ENCODE data around the gene ECHDC3.

ECHDC3 gene

GRCh38 chr10:11760151-11760550, 18.0 kb downstream of the ECHDC3 start:
- peaks cover 5% of the 10 kb centered on the region for H3K4me1 ChIP-seq (ENCODE audit: insufficient read depth, low read length, severe bottlenecking)
- no peaks in the 10 kb centered on the region for H3K36me3 ChIP-seq (ENCODE audit: insufficient read depth, low read length)
- H3F3A ChIP-seq (ENCODE audit: insufficient read depth, low read length): no peaks in the 10 kb centered on the region
- TF ChIP-seq, protein P1, sequence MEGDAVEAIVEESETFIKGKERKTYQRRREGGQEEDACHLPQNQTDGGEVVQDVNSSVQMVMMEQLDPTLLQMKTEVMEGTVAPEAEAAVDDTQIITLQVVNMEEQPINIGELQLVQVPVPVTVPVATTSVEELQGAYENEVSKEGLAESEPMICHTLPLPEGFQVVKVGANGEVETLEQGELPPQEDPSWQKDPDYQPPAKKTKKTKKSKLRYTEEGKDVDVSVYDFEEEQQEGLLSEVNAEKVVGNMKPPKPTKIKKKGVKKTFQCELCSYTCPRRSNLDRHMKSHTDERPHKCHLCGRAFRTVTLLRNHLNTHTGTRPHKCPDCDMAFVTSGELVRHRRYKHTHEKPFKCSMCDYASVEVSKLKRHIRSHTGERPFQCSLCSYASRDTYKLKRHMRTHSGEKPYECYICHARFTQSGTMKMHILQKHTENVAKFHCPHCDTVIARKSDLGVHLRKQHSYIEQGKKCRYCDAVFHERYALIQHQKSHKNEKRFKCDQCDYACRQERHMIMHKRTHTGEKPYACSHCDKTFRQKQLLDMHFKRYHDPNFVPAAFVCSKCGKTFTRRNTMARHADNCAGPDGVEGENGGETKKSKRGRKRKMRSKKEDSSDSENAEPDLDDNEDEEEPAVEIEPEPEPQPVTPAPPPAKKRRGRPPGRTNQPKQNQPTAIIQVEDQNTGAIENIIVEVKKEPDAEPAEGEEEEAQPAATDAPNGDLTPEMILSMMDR (IDR thresholded peaks at IDR 0.05; ENCODE audit: low read length): no peak
- TF ChIP-seq EZH2 (IDR thresholded peaks at IDR 0.05; ENCODE audit: borderline replicate concordance, low read length): no peak
- no peaks in the 10 kb centered on the region for H3K9me3 ChIP-seq (ENCODE audit: low read length)
- no peak overlapping the region for H3K9ac ChIP-seq (ENCODE audit: low read length)
- no peak overlapping the region for H2AFZ ChIP-seq (ENCODE audit: low read length)
- no peaks in the 10 kb centered on the region for H4K20me1 ChIP-seq (ENCODE audit: insufficient read depth, low read length)
- H3K4me3 ChIP-seq (ENCODE audit: low read depth, low read length, poor library complexity, severe bottlenecking): no peak overlapping the region
- no peaks in the 10 kb centered on the region for H3K9me2 ChIP-seq (ENCODE audit: low read depth, low read length)
- no peaks in the 10 kb centered on the region; the same call in 1 of the 2 replicates for H3K27me3 ChIP-seq (ENCODE audit: insufficient read depth, low read length)
- no peak overlapping the region for H3K27ac ChIP-seq (ENCODE audit: low read depth, low read length, poor library complexity, severe bottlenecking)
- H3K4me2 ChIP-seq (ENCODE audit: low read length): no peak overlapping the region
- no peaks in the 10 kb centered on the region for H3K79me2 ChIP-seq (ENCODE audit: insufficient read depth, low read length)

GRCh38 chr10:11760861-11761260, 18.7 kb downstream of the ECHDC3 start:
- H3K4me2 ChIP-seq (ENCODE audit: low read length): no peak overlapping the region
- no peak overlapping the region for H3K9ac ChIP-seq (ENCODE audit: low read length)
- peaks cover 5% of the 10 kb centered on the region for H3K4me1 ChIP-seq (ENCODE audit: insufficient read depth, low read length, severe bottlenecking)
- no peaks in the 10 kb centered on the region for H3K9me2 ChIP-seq (ENCODE audit: low read depth, low read length)
- no peaks in the 10 kb centered on the region for H3F3A ChIP-seq (ENCODE audit: insufficient read depth, low read length)
- TF ChIP-seq, protein P1 (IDR thresholded peaks at IDR 0.05; ENCODE audit: low read length): no peak
- no peak for TF ChIP-seq EZH2 (IDR thresholded peaks at IDR 0.05; ENCODE audit: borderline replicate concordance, low read length)
- H4K20me1 ChIP-seq (ENCODE audit: insufficient read depth, low read length): no peaks in the 10 kb centered on the region
- H3K9me3 ChIP-seq (ENCODE audit: low read length): no peaks in the 10 kb centered on the region
- no peaks in the 10 kb centered on the region; the same call in 1 of the 2 replicates for H3K27me3 ChIP-seq (ENCODE audit: insufficient read depth, low read length)
- H2AFZ ChIP-seq (ENCODE audit: low read length): no peak overlapping the region
- H3K79me2 ChIP-seq (ENCODE audit: insufficient read depth, low read length): no peaks in the 10 kb centered on the region
- no peaks in the 10 kb centered on the region for H3K36me3 ChIP-seq (ENCODE audit: insufficient read depth, low read length)
- H3K27ac ChIP-seq (ENCODE audit: low read depth, low read length, poor library complexity, severe bottlenecking): no peak overlapping the region
- no peak overlapping the region for H3K4me3 ChIP-seq (ENCODE audit: low read depth, low read length, poor library complexity, severe bottlenecking)

DNA sequence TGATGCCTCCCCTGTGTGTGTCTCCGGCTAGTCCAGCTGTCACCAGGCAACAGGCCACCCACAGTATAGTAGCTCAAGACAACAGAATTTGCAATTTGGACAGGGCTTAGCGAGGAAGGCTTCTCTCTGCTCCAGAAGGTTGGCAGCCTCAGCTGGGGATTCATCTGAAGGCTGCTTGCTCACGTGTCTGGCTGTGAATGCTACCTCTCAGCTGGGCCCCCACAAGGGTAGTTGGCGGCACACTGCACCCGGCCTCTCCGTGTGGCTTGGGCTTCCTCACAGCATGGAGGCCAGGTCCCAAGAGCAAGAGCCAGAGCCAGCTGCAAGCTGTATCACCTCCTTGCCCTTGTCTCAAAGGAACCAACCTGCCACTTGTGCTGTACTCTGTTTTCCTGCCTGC, 19.2 kb downstream of the ECHDC3 start:
- Histone ChIP-seq H3K4me3 (ENCODE audit: low read depth, low read length, poor library complexity, severe bottlenecking) (no peak overlapping the region), H3K4me2 (ENCODE audit: low read length) (no peak overlapping the region), H3K9me3 (ENCODE audit: low read length) (no peaks in the 10 kb centered on the region), H3K4me1 (ENCODE audit: insufficient read depth, low read length, severe bottlenecking) (peaks cover 5% of the 10 kb centered on the region), H3K27me3 (ENCODE audit: insufficient read depth, low read length) (no peaks in the 10 kb centered on the region; the same call in 1 of the 2 replicates), H3K27ac (ENCODE audit: low read depth, low read length, poor library complexity, severe bottlenecking) (no peak overlapping the region), H3K79me2 (ENCODE audit: insufficient read depth, low read length) (no peaks in the 10 kb centered on the region), H3K9ac (ENCODE audit: low read length) (no peak overlapping the region), H3F3A (ENCODE audit: insufficient read depth, low read length) (no peaks in the 10 kb centered on the region), H4K20me1 (ENCODE audit: insufficient read depth, low read length) (no peaks in the 10 kb centered on the region), H2AFZ (ENCODE audit: low read length) (no peak overlapping the region), H3K9me2 (ENCODE audit: low read depth, low read length) (no peaks in the 10 kb centered on the region), H3K36me3 (ENCODE audit: insufficient read depth, low read length) (no peaks in the 10 kb centered on the region)
- no peak for TF ChIP-seq EZH2 (IDR thresholded peaks at IDR 0.05; ENCODE audit: borderline replicate concordance, low read length)
- TF ChIP-seq, protein P1 (IDR thresholded peaks at IDR 0.05; ENCODE audit: low read length): no peak

Measured in OCI-LY1 (cell line).